GM20431 (cell line): Measurements from ENCODE around the gene ADIPOR2.

Source experiments
- in situ Hi-C: fragments of 300-500 bp; cut with MseI, MboI; formaldehyde crosslinking; loops from one replicate; pipeline ENCODE4 v1.15.0; 2020; ENCODE audit warnings: low sequenced_read_pairs; ENCODE audit not compliant: unreplicated experiment

Gene ADIPOR2

GRCh38 chr12:1690578-1691122 is at the start of gene ADIPOR2:
Gene ADIPOR2 (plus strand): TSS chr12:1691070. CDS start chr12:1754344, 63,274 bp downstream.
- in situ Hi-C loops: no loop called here

GRCh38 chr12:1642513-1642912 is 48.4 kb upstream of the ADIPOR2 start:
- in situ Hi-C loops: no loop called here

- in situ Hi-C loops: no loop called here
These were observed 47.8 kb upstream of the ADIPOR2 start for GRCh38 chr12:1643043-1643442.

GRCh38 chr12:1643905-1644533 is 46.9 kb upstream of the ADIPOR2 start:
- in situ Hi-C loops: no loop called here

- in situ Hi-C loops: loop anchor here (5.0 kb wide), 1 partner anchor 143 kb away; no protein-coding TSS in a partner anchor
These were observed 46.1 kb upstream of the ADIPOR2 start for GRCh38 chr12:1644534-1645438.

GRCh38 chr12:1645819-1646218 is 45.1 kb upstream of the ADIPOR2 start:
- in situ Hi-C loops: loop anchor here (5.0 kb wide), 1 partner anchor 141 kb away; no protein-coding TSS in a partner anchor

- in situ Hi-C loops: loop anchor here (5.0 kb wide), 1 partner anchor 141 kb away; no protein-coding TSS in a partner anchor
These were observed 44.1 kb upstream of the ADIPOR2 start for GRCh38 chr12:1646569-1647284.

GRCh38 chr12:1647285-1647669 is 43.6 kb upstream of the ADIPOR2 start:
- in situ Hi-C loops: loop anchor here (5.0 kb wide), 1 partner anchor 140 kb away; no protein-coding TSS in a partner anchor

- in situ Hi-C loops: loop anchor here (10.0 kb wide), 1 partner anchor 284 kb away; no protein-coding TSS in a partner anchor
These were observed 40.5 kb upstream of the ADIPOR2 start for GRCh38 chr12:1650260-1650977.

- in situ Hi-C loops: loop anchor here (10.0 kb wide), 1 partner anchor 284 kb away; no protein-coding TSS in a partner anchor
These were observed 39.9 kb upstream of the ADIPOR2 start for GRCh38 chr12:1650978-1651361.

- in situ Hi-C loops: loop anchor here (10.0 kb wide), 1 partner anchor 283 kb away; no protein-coding TSS in a partner anchor
These were observed 38.9 kb upstream of the ADIPOR2 start for GRCh38 chr12:1651946-1652345.

- in situ Hi-C loops: loop anchor here (10.0 kb wide), 1 partner anchor 279 kb away; no protein-coding TSS in a partner anchor
These were observed 35.6 kb upstream of the ADIPOR2 start for GRCh38 chr12:1655225-1655788.

- in situ Hi-C loops: loop anchor here (10.0 kb wide), 1 partner anchor 278 kb away; no protein-coding TSS in a partner anchor
These were observed 34.0 kb upstream of the ADIPOR2 start for GRCh38 chr12:1656902-1657301.

- in situ Hi-C loops: loop anchor here (10.0 kb wide), 1 partner anchor 277 kb away; no protein-coding TSS in a partner anchor
These were observed 33.2 kb upstream of the ADIPOR2 start for GRCh38 chr12:1657688-1658087.

- in situ Hi-C loops: no loop called here
These were observed 30.3 kb upstream of the ADIPOR2 start for GRCh38 chr12:1660304-1661187.

- in situ Hi-C loops: no loop called here
These were observed 29.1 kb upstream of the ADIPOR2 start for GRCh38 chr12:1661553-1662335.
